ENCODE data around the gene SUMF1. TPM values are rescaled to one million over a fixed set of nuclear protein-coding genes. Genes with fewer than 3 reads are reported as not detected.
"Not testable (repeated sequence)": the region's sequence is repeated elsewhere in the genome, so short reads cannot be mapped to it uniquely, and the experiment has no call there.

The SUMF1 gene
- total RNA-seq, 2 experiments from 2014 or later = 6.4 to 6.6 TPM

GRCh38 chr3:4332574-4332973 is 134.5 kb downstream of the SUMF1 start:
- Mint-ChIP-seq H3K27ac (no peak overlapping the region), H3K27me3 (no peaks in the 10 kb centered on the region), H3K9me3 (peaks cover 21% of the 10 kb centered on the region), H3K36me3 (ENCODE audit: low read depth) (peaks cover 16% of the 10 kb centered on the region), H3K4me3 (no peak overlapping the region), H3K4me1 (ENCODE audit: low read depth) (no peaks in the 10 kb centered on the region)
- TF ChIP-seq, protein P1, sequence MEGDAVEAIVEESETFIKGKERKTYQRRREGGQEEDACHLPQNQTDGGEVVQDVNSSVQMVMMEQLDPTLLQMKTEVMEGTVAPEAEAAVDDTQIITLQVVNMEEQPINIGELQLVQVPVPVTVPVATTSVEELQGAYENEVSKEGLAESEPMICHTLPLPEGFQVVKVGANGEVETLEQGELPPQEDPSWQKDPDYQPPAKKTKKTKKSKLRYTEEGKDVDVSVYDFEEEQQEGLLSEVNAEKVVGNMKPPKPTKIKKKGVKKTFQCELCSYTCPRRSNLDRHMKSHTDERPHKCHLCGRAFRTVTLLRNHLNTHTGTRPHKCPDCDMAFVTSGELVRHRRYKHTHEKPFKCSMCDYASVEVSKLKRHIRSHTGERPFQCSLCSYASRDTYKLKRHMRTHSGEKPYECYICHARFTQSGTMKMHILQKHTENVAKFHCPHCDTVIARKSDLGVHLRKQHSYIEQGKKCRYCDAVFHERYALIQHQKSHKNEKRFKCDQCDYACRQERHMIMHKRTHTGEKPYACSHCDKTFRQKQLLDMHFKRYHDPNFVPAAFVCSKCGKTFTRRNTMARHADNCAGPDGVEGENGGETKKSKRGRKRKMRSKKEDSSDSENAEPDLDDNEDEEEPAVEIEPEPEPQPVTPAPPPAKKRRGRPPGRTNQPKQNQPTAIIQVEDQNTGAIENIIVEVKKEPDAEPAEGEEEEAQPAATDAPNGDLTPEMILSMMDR (IDR thresholded peaks at IDR 0.05) = no peak
- ChIA-PET POLR2A (no interaction called here), CTCF (interaction anchor here (0.9 kb wide), 1 partner anchor 10 kb away, joined by 3 read pairs; no protein-coding TSS in a partner anchor)
- no peak for ATAC-seq
- DNase-seq = no peak
- intact Hi-C loops (cut with micrococcal nuclease) = no loop called here

- DNase-seq (no peak), ATAC-seq (no peak)
- H3K4me3 Mint-ChIP-seq = no peak overlapping the region
- H3K27ac Mint-ChIP-seq = no peak overlapping the region
- H3K4me1 Mint-ChIP-seq (ENCODE audit: low read depth) = no peaks in the 10 kb centered on the region
- ChIA-PET CTCF (interaction anchor here (0.9 kb wide), 1 partner anchor 11 kb away, joined by 3 read pairs; no protein-coding TSS in a partner anchor), POLR2A (no interaction called here)
- TF ChIP-seq, protein P1 (IDR thresholded peaks at IDR 0.05) = no peak
- H3K9me3 Mint-ChIP-seq = peaks cover 23% of the 10 kb centered on the region
- H3K36me3 Mint-ChIP-seq (ENCODE audit: low read depth) = peaks cover 16% of the 10 kb centered on the region
- intact Hi-C loops (cut with micrococcal nuclease) = no loop called here
- H3K27me3 Mint-ChIP-seq = no peaks in the 10 kb centered on the region
Observed at GRCh38 chr3:4332111-4332510, 135.0 kb downstream of the SUMF1 start.

DNA sequence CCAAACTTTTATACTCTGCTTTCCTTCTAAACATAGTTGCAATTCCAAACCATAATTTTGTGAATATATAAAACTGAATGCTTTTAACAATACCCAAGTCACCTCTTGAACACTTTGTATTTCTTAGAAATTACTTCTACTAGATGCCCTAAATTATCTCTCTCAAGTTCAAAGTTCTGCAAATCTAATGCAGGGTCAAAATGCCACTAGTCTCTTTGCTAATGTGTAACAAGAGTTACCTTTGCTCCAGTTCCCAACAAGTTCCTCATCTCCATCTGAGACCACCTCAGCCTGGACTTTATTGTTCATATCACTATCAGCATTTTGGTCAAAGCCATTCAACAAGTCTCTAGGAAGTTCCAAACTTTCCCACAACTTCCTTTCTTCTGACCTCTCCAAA is 137.3 kb downstream of the SUMF1 start:
- intact Hi-C loops (cut with micrococcal nuclease); DNase-seq; CTCF ChIA-PET; H3K27ac Mint-ChIP-seq; H3K27me3 Mint-ChIP-seq; POLR2A ChIA-PET; ATAC-seq; H3K4me1 Mint-ChIP-seq (ENCODE audit: low read depth); H3K4me3 Mint-ChIP-seq: not testable (repeated sequence)
- H3K9me3 Mint-ChIP-seq = peaks cover 25% of the 10 kb centered on the region
- H3K36me3 Mint-ChIP-seq (ENCODE audit: low read depth) = peaks cover 19% of the 10 kb centered on the region

DNA sequence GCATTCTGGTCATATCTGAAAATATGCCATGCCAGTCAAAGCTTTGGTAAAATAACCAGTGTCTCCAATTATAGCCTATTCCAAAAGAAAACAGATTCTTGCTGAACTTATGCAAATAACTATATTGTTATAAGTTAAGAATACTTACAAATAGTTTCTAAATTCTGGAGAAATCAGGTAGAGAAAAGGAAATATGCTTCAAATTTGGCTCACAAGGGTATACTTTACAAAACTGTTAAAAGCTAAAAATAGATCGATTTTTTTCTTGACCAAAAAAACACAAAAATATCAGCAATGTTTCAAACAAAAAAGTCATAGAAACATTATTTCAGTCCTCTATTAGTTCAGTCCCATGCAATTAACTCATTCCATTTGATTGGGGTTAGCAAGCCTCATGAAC is 140.2 kb downstream of the SUMF1 start:
- POLR2A ChIA-PET = no interaction called here
- H3K36me3 Mint-ChIP-seq (ENCODE audit: low read depth) = peaks cover 19% of the 10 kb centered on the region
- intact Hi-C loops (cut with micrococcal nuclease) = no loop called here
- H3K27me3 Mint-ChIP-seq = no peaks in the 10 kb centered on the region
- H3K4me1 Mint-ChIP-seq (ENCODE audit: low read depth) = peaks cover under 1% of the 10 kb centered on the region
- no peak overlapping the region for H3K27ac Mint-ChIP-seq
- CTCF ChIA-PET = interaction anchor here (1.4 to 2.3 kb wide), 3 partner anchors 12 to 306 kb away, joined by 4 to 10 read pairs (median 8); no protein-coding TSS in a partner anchor
- TF ChIP-seq, protein P1 (IDR thresholded peaks at IDR 0.05) = no peak
- H3K9me3 Mint-ChIP-seq = peaks cover 25% of the 10 kb centered on the region
- no peak overlapping the region for H3K4me3 Mint-ChIP-seq
- DNase-seq = no peak
- no peak for ATAC-seq

DNA sequence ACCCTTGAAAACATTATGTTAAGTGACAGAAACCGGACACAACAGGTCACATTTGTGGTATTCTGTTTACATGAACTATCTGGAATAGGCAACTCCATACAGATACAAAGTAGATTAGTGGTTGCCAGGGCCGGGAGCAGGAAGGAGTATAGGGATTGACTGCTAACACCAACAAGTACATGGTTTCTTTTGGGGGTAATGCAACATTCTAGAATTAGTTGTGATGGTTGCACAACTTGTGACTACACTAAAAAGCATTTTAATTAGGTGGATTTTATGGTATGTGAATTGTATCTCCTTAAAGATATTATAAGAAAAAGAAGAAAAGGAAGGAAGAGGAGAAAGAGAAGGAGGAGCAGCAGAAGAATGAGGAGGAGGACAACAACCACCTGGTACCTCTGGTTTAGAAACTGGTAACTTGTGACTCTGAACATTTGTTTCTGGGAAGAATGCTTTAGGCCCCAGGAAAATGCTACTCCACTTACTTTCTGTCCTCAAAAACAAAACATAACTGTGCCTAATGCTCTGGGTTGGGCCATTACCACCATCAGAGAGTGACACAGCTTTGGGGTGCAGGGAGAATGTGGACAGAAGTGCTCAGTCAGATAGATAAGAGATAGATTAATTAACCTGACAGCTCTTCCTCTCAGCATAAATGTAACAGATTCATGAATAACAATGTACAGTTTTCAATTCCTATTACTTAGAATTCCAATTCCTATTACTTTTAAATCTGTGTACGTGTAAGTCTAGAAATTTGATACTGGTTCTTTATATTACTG is 143.6 kb downstream of the SUMF1 start:
- Mint-ChIP-seq H3K4me3 (no peak overlapping the region), H3K27me3 (no peaks in the 10 kb centered on the region), H3K36me3 (ENCODE audit: low read depth) (peaks cover 4% of the 10 kb centered on the region), H3K4me1 (ENCODE audit: low read depth) (peaks cover 4% of the 10 kb centered on the region), H3K27ac (no peak overlapping the region), H3K9me3 (peaks cover 8% of the 10 kb centered on the region)
- ChIA-PET POLR2A (no interaction called here), CTCF (interaction anchor here (0.7 kb wide), 1 partner anchor 27 kb away, joined by 3 read pairs; no protein-coding TSS in a partner anchor)
- no peak for ATAC-seq
- TF ChIP-seq, protein P1 (IDR thresholded peaks at IDR 0.05) = no peak
- DNase-seq = no peak
- intact Hi-C loops (cut with micrococcal nuclease) = no loop called here
